NT2/D1 (cell line): ENCODE results near the gene ARL5C.

Experiments used
- SUZ12 ChIP-seq: IDR thresholded peaks from 2 replicates; pipeline ENCODE4 v1.6.1; 2011; ENCODE audit not compliant: insufficient read length, insufficient read depth; ENCODE audit errors: extremely low read depth
- YY1 ChIP-seq: IDR thresholded peaks from 2 replicates; pipeline ENCODE4 v1.6.1; 2011; ENCODE audit not compliant: insufficient read length, insufficient read depth

GRCh38 chr17:39204245-39204644 lies 38.3 kb upstream of the ARL5C start:
- TF ChIP-seq YY1 (no peak), SUZ12 (no peak)
